ENCODE data around the gene HCRT. TPM values are rescaled to one million over a fixed set of nuclear protein-coding genes. Genes with fewer than 3 reads are reported as not detected.

HCRT gene
- total and polyA plus RNA-seq, 2 of the 8 experiments (the other 6 are each of a cell fraction or from before 2014, with no cell fraction given) = not detected

- Histone ChIP-seq H2BK15ac (ENCODE audit: low read length) (no peak overlapping the region), H3K9me3 (ENCODE audit: insufficient read depth in 2 of 2, low read depth in 1 of 2, low read length in 1 of 2) (no peaks in the 10 kb centered on the region), H2BK120ac (replicated peaks; ENCODE audit: low read depth, low read length) (no peak overlapping the region), H3K4me3 (ENCODE audit: extremely low read depth in 1 of 4, insufficient read depth in 2 of 4, low read depth in 3 of 4, low read length in 4 of 4) (no peak overlapping the region), H2AFZ (ENCODE audit: low read length) (no peak overlapping the region), H3K79me1 (ENCODE audit: low read depth, low read length) (peaks cover 8% of the 10 kb centered on the region; the same call in 1 of the 2 replicates), H3K18ac (ENCODE audit: extremely low read depth, low read length) (no peak overlapping the region), H4K8ac (ENCODE audit: extremely low read depth, insufficient read depth, low read length) (no peak overlapping the region), H3K79me2 (ENCODE audit: control insufficient read depth in 1 of 2, insufficient read depth in 2 of 2, low read length in 2 of 2) (peaks cover 0 to 51% of the 10 kb centered on the region in 2 experiments; a peak in 2 of 4 replicates), H3K4ac (replicated peaks; ENCODE audit: insufficient read length, low read depth, low read length) (no peak overlapping the region), H3K27me3 (replicated peaks in 1 of 4; ENCODE audit: control insufficient read depth in 3 of 4, extremely low read depth in 1 of 4, insufficient read depth in 3 of 4, low read length in 3 of 4) (no peaks in the 10 kb centered on the region), H4K5ac (ENCODE audit: insufficient read length, low read depth, low read length) (no peak overlapping the region), H2BK12ac (ENCODE audit: low read depth, low read length) (no peak overlapping the region), H3K4me2 (ENCODE audit: insufficient read depth in 1 of 2, low read depth in 2 of 2, low read length in 2 of 2) (no peak overlapping the region), H3K27ac (ENCODE audit: low read depth, low read length) (no peak overlapping the region), H3K56ac (replicated peaks; ENCODE audit: insufficient read length, low read depth, low read length) (no peak overlapping the region), H3K4me1 (replicated peaks in 1 of 4; ENCODE audit: control insufficient read depth in 3 of 4, insufficient read depth in 4 of 4, low read length in 3 of 4) (peaks cover 0 to 2% (median 0%) of the 10 kb centered on the region in 4 experiments; a peak in 1 of 7 replicates), H4K91ac (replicated peaks; ENCODE audit: insufficient read length, low read length) (no peak overlapping the region), H2BK5ac (ENCODE audit: low read depth, low read length) (no peak overlapping the region), H3K36me3 (ENCODE audit: control insufficient read depth in 2 of 4, insufficient read depth in 4 of 4, low read length in 3 of 4) (peaks cover 0 to 9% (median 6%) of the 10 kb centered on the region in 4 experiments; a peak in 4 of 8 replicates), H3K23ac (ENCODE audit: insufficient read length) (no peak overlapping the region), H3K9ac (replicated peaks in 1 of 4; ENCODE audit: extremely low read depth in 1 of 4, low read depth in 3 of 4, low read length in 3 of 4) (no peak overlapping the region), H2AK5ac (ENCODE audit: low read depth, low read length) (no peak overlapping the region), H2BK20ac (ENCODE audit: low read length) (no peak overlapping the region), H3K23me2 (ENCODE audit: low read depth, low read length) (no peaks in the 10 kb centered on the region), H3K14ac (ENCODE audit: insufficient read length) (no peak overlapping the region), H4K20me1 (replicated peaks in 1 of 2; ENCODE audit: control insufficient read depth in 1 of 2, insufficient read depth in 2 of 2, low read length in 2 of 2) (peaks cover 9 to 12% of the 10 kb centered on the region in 2 experiments)
- no peak for TF ChIP-seq E2F6 (IDR thresholded peaks at IDR 0.05)
- TF ChIP-seq NRF1 (IDR thresholded peaks at IDR 0.05; ENCODE audit: low read depth, low read length) = no peak
- TF ChIP-seq TCF12 (IDR thresholded peaks at IDR 0.05; ENCODE audit: low read depth, low read length) = no peak
- no peak for TF ChIP-seq SIX5 (IDR thresholded peaks at IDR 0.05; ENCODE audit: low read depth, low read length)
- ChIA-PET CTCF (ENCODE audit: partially characterized antibody) (interaction anchor here (2.9 to 3.0 kb wide), 2 partner anchors 11 to 24 kb away, joined by 11 to 19 read pairs; no protein-coding TSS in a partner anchor), POLR2A (ENCODE audit: partially characterized antibody) (interaction anchor here (2.0 kb wide), 1 partner anchor 14 kb away, joined by 6 read pairs; no protein-coding TSS in a partner anchor)
- WGBS, 2 experiments (ENCODE audit: extremely low coverage in 1 of 2, insufficient coverage in 1 of 2, insufficient read length in 1 of 2, insufficient replicate concordance in 2 of 2, low coverage in 1 of 2, low lambda C conversion rate in 2 of 2, missing lambda C conversion rate in 1 of 2) = 85% methylated on average over 8 of the region's 8 CpGs; no CpG with 5 or more reads in 1 of the 2 experiments
- FAIRE-seq = no peak
- no peak for DNase-seq (ENCODE audit: low read depth in 1 of 2, low spot score in 2 of 2)
Observed at GRCh38 chr17:42141382-42141781, 43.9 kb downstream of the HCRT start.

Data from H1 (cell line).